DOHH2 (cell line): ENCODE results near the gene USP20.
A peak's percentile ranks its signal among the peaks of the same experiment; 100 is the strongest.

Experiments used
- H3F3A ChIP-seq: fragments of 200-600 bp; sonication (generic), shearing (Covaris generic); 2 replicates; pipeline ENCODE4 v1.6.0; 2016; ENCODE audit warnings: antibody characterized with exemption, mild to moderate bottlenecking; ENCODE audit not compliant: control insufficient read depth, insufficient read depth
- H3K27ac ChIP-seq: fragments of 200-600 bp; sonication (generic); 2 replicates; pipeline ENCODE4 v1.5.1; 2014; ENCODE audit warnings: low read depth, mild to moderate bottlenecking, low read length, moderate library complexity
- H3K27me3 ChIP-seq: fragments of 200-600 bp; sonication (generic); 2 replicates; pipeline ENCODE4 v1.6.1; 2014; ENCODE audit warnings: mild to moderate bottlenecking, low read length, mixed read lengths; ENCODE audit not compliant: control insufficient read depth
- H3K36me3 ChIP-seq: fragments of 200-600 bp; sonication (generic); 2 replicates; pipeline ENCODE4 v1.6.1; 2014; ENCODE audit warnings: mild to moderate bottlenecking, low read length, moderate library complexity, mixed read lengths; ENCODE audit not compliant: control insufficient read depth
- H3K4me1 ChIP-seq: fragments of 200-600 bp; sonication (generic); 2 replicates; pipeline ENCODE4 v1.6.1; 2014; ENCODE audit warnings: mild to moderate bottlenecking, low read length, mixed read lengths; ENCODE audit not compliant: control insufficient read depth
- H3K4me2 ChIP-seq: fragments of 200-600 bp; sonication (generic); 2 replicates; pipeline ENCODE4 v1.6.0; 2014; ENCODE audit warnings: mild to moderate bottlenecking, low read length, moderate library complexity
- H3K4me3 ChIP-seq: fragments of 200-600 bp; sonication (generic); 2 replicates; pipeline ENCODE4 v1.5.1; 2014; ENCODE audit warnings: mild to moderate bottlenecking, low read length, mixed read lengths
- H3K79me2 ChIP-seq: fragments of 200-600 bp; sonication (generic); 2 replicates; pipeline ENCODE4 v1.6.1; 2014; ENCODE audit warnings: mild to moderate bottlenecking, low read length, mixed read lengths; ENCODE audit not compliant: control insufficient read depth
- H3K9me2 ChIP-seq: fragments of 200-600 bp; sonication (generic); replicated peaks from 2 replicates; pipeline ENCODE4 v1.6.1; 2014; ENCODE audit warnings: mild to moderate bottlenecking, low read length, mixed read lengths; ENCODE audit not compliant: control insufficient read depth
- H3K9me3 ChIP-seq: fragments of 200-600 bp; sonication (generic); 2 replicates; pipeline ENCODE4 v1.6.1; 2014; ENCODE audit warnings: antibody characterized with exemption, low read length, mixed read lengths; ENCODE audit not compliant: control insufficient read depth, insufficient read depth
- H4K20me1 ChIP-seq: fragments of 200-600 bp; sonication (generic); 2 replicates; pipeline ENCODE4 v1.6.0; 2014; ENCODE audit warnings: low read depth, mild to moderate bottlenecking, antibody characterized with exemption, low read length, moderate library complexity; ENCODE audit not compliant: control insufficient read depth, insufficient read depth
- CTCF ChIP-seq: fragments of 200-600 bp; sonication (generic); IDR thresholded peaks from one replicate; pipeline ENCODE4 v1.5.1; 2014; ENCODE audit warnings: antibody characterized with exemption, mild to moderate bottlenecking, low read depth, low read length; ENCODE audit not compliant: poor library complexity, severe bottlenecking
- EZH2phosphoT487 ChIP-seq: fragments of 200-600 bp; sonication (generic); IDR thresholded peaks from 2 replicates; pipeline ENCODE4 v1.6.1; 2017; ENCODE audit warnings: borderline replicate concordance, mild to moderate bottlenecking, antibody characterized with exemption, low read length, moderate library complexity, mixed read lengths

USP20 gene

GRCh38 chr9:129823542-129823934 lies 11.7 kb upstream of the USP20 start:
- H3K9me3 ChIP-seq, result no peaks in the 10 kb centered on the region
- H4K20me1 ChIP-seq, result no peaks in the 10 kb centered on the region
- TF ChIP-seq EZH2phosphoT487 (no peak), CTCF (no peak)
- H3K9me2 ChIP-seq, result no peaks in the 10 kb centered on the region
- peaks cover 14% of the 10 kb centered on the region for H3F3A ChIP-seq
- H3K36me3 ChIP-seq, result peaks cover 54% of the 10 kb centered on the region
- peak overlapping the region; percentile 82 for H3K4me3 ChIP-seq
- H3K27me3 ChIP-seq, result no peaks in the 10 kb centered on the region
- H3K4me2 ChIP-seq, result peak overlapping the region; percentile 67
- peaks cover 6% of the 10 kb centered on the region for H3K4me1 ChIP-seq
- peak overlapping the region; percentile 28; the same call in 1 of the 2 replicates for H3K27ac ChIP-seq
- peaks cover 33% of the 10 kb centered on the region for H3K79me2 ChIP-seq

- H3F3A ChIP-seq, result peaks cover 14% of the 10 kb centered on the region
- H3K4me3 ChIP-seq, result peak within 1 kb of the TSS; percentile 82
- peak within 1 kb of the TSS; percentile 67 for H3K4me2 ChIP-seq
- H3K9me2 ChIP-seq, result no peaks in the 10 kb centered on the region
- no peak for TF ChIP-seq CTCF
- no peak for TF ChIP-seq EZH2phosphoT487
- no peaks in the 10 kb centered on the region for H3K9me3 ChIP-seq
- H3K79me2 ChIP-seq, result peaks cover 33% of the 10 kb centered on the region
- H3K4me1 ChIP-seq, result peaks cover 6% of the 10 kb centered on the region
- no peaks in the 10 kb centered on the region for H4K20me1 ChIP-seq
- peak within 1 kb of the TSS; percentile 28; the same call in 1 of the 2 replicates for H3K27ac ChIP-seq
- peaks cover 54% of the 10 kb centered on the region for H3K36me3 ChIP-seq
- H3K27me3 ChIP-seq, result no peaks in the 10 kb centered on the region
Observed at GRCh38 chr9:129823935-129824601, 11.2 kb upstream of the USP20 start, which contains the start of gene TOR1A. Gene TOR1A, minus strand, starts transcription at chr9:129824136. Its CDS starts 51 bp downstream, at chr9:129824085.

- peaks cover 63% of the 10 kb centered on the region for H3K36me3 ChIP-seq
- peaks cover 24% of the 10 kb centered on the region for H3K79me2 ChIP-seq
- TF ChIP-seq EZH2phosphoT487 (no peak), CTCF (no peak)
- H3K27ac ChIP-seq, result no peak overlapping the region
- no peaks in the 10 kb centered on the region for H3K9me2 ChIP-seq
- no peaks in the 10 kb centered on the region for H3K27me3 ChIP-seq
- H3K9me3 ChIP-seq, result no peaks in the 10 kb centered on the region
- H3K4me2 ChIP-seq, result no peak overlapping the region
- H3K4me1 ChIP-seq, result peaks cover 6% of the 10 kb centered on the region
- peaks cover 14% of the 10 kb centered on the region for H3F3A ChIP-seq
- no peaks in the 10 kb centered on the region for H4K20me1 ChIP-seq
- no peak overlapping the region for H3K4me3 ChIP-seq
Observed at GRCh38 chr9:129826344-129826743, 8.9 kb upstream of the USP20 start.
